Ovary (tissue), 10 donors: ENCODE results near the gene HOXA11. TPM values are rescaled to one million over a fixed set of nuclear protein-coding genes. Genes with fewer than 3 reads are reported as not detected.

Source experiments
- DNase-seq, 5 donors: peaks; one replicate each; pipeline ENCODE4 v3.0.0-alpha.2; 2019 to 2020
- H3K27ac ChIP-seq, 2 donors: fragments of 200-600 bp; one replicate each; pipeline versions ENCODE4 v1.5.1 to v1.8.0; 2019 to 2022
- H3K27me3 ChIP-seq: fragments of 200-600 bp; one replicate; pipeline ENCODE4 v1.8.0; 2022
- H3K36me3 ChIP-seq: fragments of 200-600 bp; sonication (generic); one replicate; pipeline ENCODE4 v1.5.1; 2019
- H3K4me1 ChIP-seq: one replicate; pipeline ENCODE4 v1.8.1; 2013; ENCODE audit warnings: mild to moderate bottlenecking, moderate library complexity; ENCODE audit not compliant: insufficient read depth
- H3K4me3 ChIP-seq: fragments of 200-600 bp; sonication (generic); one replicate; pipeline ENCODE4 v1.5.1; 2017
- H3K9me3 ChIP-seq, 2 donors: fragments of 200-600 bp in 1 of 2; sonication (generic) in 1 of 2; one replicate each; pipeline versions ENCODE4 v1.5.1 to v1.8.1; 2013 to 2019; ENCODE audit warnings: mild to moderate bottlenecking in 1 of 2, moderate library complexity in 1 of 2
- CTCF ChIP-seq, 3 donors: fragments of 450-650 bp in 2 of 3; fragments of 200-600 bp in 1 of 3; IDR thresholded peaks; one replicate each; pipeline versions ENCODE4 v1.5.1 to v1.8.0; 2016 to 2022; ENCODE audit warnings: antibody characterized with exemption in 3 of 3, mild to moderate bottlenecking in 1 of 3
- EP300 ChIP-seq: sonication (generic); formaldehyde crosslinking; IDR thresholded peaks from one replicate; pipeline ENCODE4 v1.6.1; 2017; ENCODE audit warnings: antibody characterized with exemption
- POLR2A ChIP-seq: fragments of 450-650 bp; IDR thresholded peaks from one replicate; pipeline ENCODE4 v1.6.1; 2017; ENCODE audit warnings: antibody characterized with exemption, mild to moderate bottlenecking, moderate library complexity
- WGBS, 3 donors: extraction: QIAGEN DNeasy Blood & Tissue Kit in 1 of 3; methylation state at CpG; one replicate each; pipeline versions ENCODE4 v1.1.5 to v1.1.7; 2013 to 2017; 5-methylcytosine and 5-hydroxymethylcytosine counted together
- intact Hi-C, 4 donors: fragments of 100-400 bp; cut with DNase I; formaldehyde crosslinking; loops; one replicate each; pipeline versions ENCODE4 v1.11.0 to v1.15.1; 2022 to 2023
- long read RNA-seq, 3 donors: library from polyadenylated mRNA in 2 of 3; unstranded in 2 of 3; transcript quantifications; one replicate each; pipeline ENCODE4 v2.0.0 and lab custom pipeline, GENCODE V29; 2021 to 2026
- polyA plus RNA-seq, 2 donors: library from polyadenylated mRNA; stranded (reverse); fragments of 200-250 nt in 1 of 2; fragments of 350-450 nt in 1 of 2; fragmentation: Illumina TruSeq in 1 of 2; extraction: RNeasy Lipid Tissue Mini Kit (QIAGEN cat#74804) in 1 of 2; gene quantifications; one replicate each; pipeline ENCODE4 v1.2.3, GENCODE V29; 2013 to 2014
- total RNA-seq, 7 donors: library from RNA; depleted of rRNA in 2 of 7; stranded (reverse); fragments of >200 nt in 2 of 7; fragmentation: NEBNext Ultra II Directional in 3 of 7; extraction: Animal tissue kit (Norgen Biotek cat#: 25700) in 3 of 7; gene quantifications; one replicate each; pipeline versions ENCODE4 v1.1.0 to v1.2.4, GENCODE V29; 2016 to 2023
- donor health status: DM: no; HTN: no; CAD: no; lungs with moderate emphysema.
- donor health status: DM: no; HTN: no; CAD: no.
- donor health status: Bipolar disorder and iron deficiency.
- donor health status: DM: yes; HTN: yes; CAD: no.
- donor health status: DM: no; HTN: no; CAD: no.
- donor health status: DM: yes; HTN: yes; CAD: no.

HOXA11 gene
- total RNA-seq (1 to 10 TPM in 3 of 7 donors, under 1 TPM in 1, not detected in 3; 0.23 to 2.0 (median 1.5) TPM), polyA plus RNA-seq (under 1 TPM; 0.11 to 0.65 TPM)
- long read RNA-seq, donor 1, partial matches to known transcripts: 0 of 1 reads
- long read RNA-seq, donor 1, other reads (novel, unspliced or antisense): 0 of 1 reads
- long read RNA-seq, donor 2: 0 reads
- long read RNA-seq, donor 3: 0 reads

- no peaks in the 10 kb centered on the region for H3K36me3 ChIP-seq
- intact Hi-C loops: loop anchor here in 1 of 4 donors (10.0 kb wide), 1 partner anchor 1320 kb away; no protein-coding TSS in a partner anchor
- 7 to 13% (median 8%) methylated on average over 42 to 43 of the region's 43 CpGs for WGBS, 3 donors
- H3K27ac ChIP-seq: no peak within 1 kb of the TSS
- H3K4me1 ChIP-seq: peaks cover 2% of the 10 kb centered on the region
- TF ChIP-seq EP300 (no peak), CTCF (IDR thresholded peaks at IDR 0.05) (no peak), POLR2A (no peak)
- peaks cover 18% of the 10 kb centered on the region for H3K27me3 ChIP-seq
- H3K9me3 ChIP-seq: no peaks in the 10 kb centered on the region
- peak within 1 kb of the TSS; percentile 48 for H3K4me3 ChIP-seq
- peak in 1 of 5 donors; percentile 30 for DNase-seq
These were observed at the start of gene HOXA11 for GRCh38 chr7:27185013-27185853. TSS of gene HOXA11 (minus strand) at chr7:27185232. CDS start at chr7:27185144, 88 bp downstream.

- 80 to 86% (median 85%) methylated on average over 4 of the region's 4 CpGs for WGBS, 3 donors
- H3K27me3 ChIP-seq: no peaks in the 10 kb centered on the region
- no peaks in the 10 kb centered on the region for H3K36me3 ChIP-seq
- no peak overlapping the region for H3K27ac ChIP-seq
- H3K9me3 ChIP-seq: no peaks in the 10 kb centered on the region
- no peak for DNase-seq
- intact Hi-C loops: loop anchor here in 1 of 4 donors (5.0 kb wide), 1 partner anchor 263 kb away; no protein-coding TSS in a partner anchor
- H3K4me3 ChIP-seq: no peak overlapping the region
- TF ChIP-seq EP300 (no peak), CTCF (IDR thresholded peaks at IDR 0.05) (no peak), POLR2A (no peak)
- no peaks in the 10 kb centered on the region for H3K4me1 ChIP-seq
These were observed 44.4 kb upstream of the HOXA11 start for GRCh38 chr7:27229448-27229847.

GRCh38 chr7:27224983-27225934 is 40.2 kb upstream of the HOXA11 start:
- no peak overlapping the region for H3K27ac ChIP-seq
- no peak for DNase-seq
- intact Hi-C loops: loop anchor here in 1 of 4 donors (5.0 kb wide), 1 partner anchor 267 kb away; no protein-coding TSS in a partner anchor
- H3K27me3 ChIP-seq: no peaks in the 10 kb centered on the region
- H3K9me3 ChIP-seq: no peaks in the 10 kb centered on the region
- no peaks in the 10 kb centered on the region for H3K36me3 ChIP-seq
- TF ChIP-seq CTCF (IDR thresholded peaks at IDR 0.05) (no peak), POLR2A (no peak), EP300 (no peak)
- H3K4me3 ChIP-seq: no peak overlapping the region
- H3K4me1 ChIP-seq: no peaks in the 10 kb centered on the region
- 10 to 13% (median 11%) methylated on average over 61 of the region's 61 CpGs for WGBS, 3 donors
